Ishikawa (cell line): Measurements from ENCODE around the gene S1PR3.

Experiments
- CEBPB ChIP-seq: IDR thresholded peaks from 2 replicates; pipeline ENCODE4 v1.6.1; 2012
- CREB1 ChIP-seq: IDR thresholded peaks from 2 replicates; pipeline ENCODE4 v1.6.1; 2012; ENCODE audit warnings: low read depth
- EGR1 ChIP-seq: IDR thresholded peaks from 2 replicates; pipeline ENCODE4 v1.6.1; 2012
- EP300 ChIP-seq: IDR thresholded peaks from 2 replicates; pipeline ENCODE4 v1.6.1; 2012; ENCODE audit warnings: borderline replicate concordance
- FOXM1 ChIP-seq: IDR thresholded peaks from 2 replicates; pipeline ENCODE4 v1.6.1; 2012; ENCODE audit warnings: low read depth, borderline replicate concordance
- MAX ChIP-seq: IDR thresholded peaks from 2 replicates; pipeline ENCODE4 v1.6.1; 2012
- NFIC ChIP-seq: IDR thresholded peaks from 2 replicates; pipeline ENCODE4 v1.6.1; 2012
- RAD21 ChIP-seq: IDR thresholded peaks from 2 replicates; pipeline ENCODE4 v1.6.1; 2012; ENCODE audit warnings: low read depth
- REST ChIP-seq: IDR thresholded peaks from 2 replicates; pipeline ENCODE4 v1.6.1; 2012; ENCODE audit warnings: low read depth, mild to moderate bottlenecking
- TAF1 ChIP-seq: IDR thresholded peaks from 2 replicates; pipeline ENCODE4 v1.6.1; 2012; ENCODE audit warnings: low read depth, mild to moderate bottlenecking
- TCF12 ChIP-seq: IDR thresholded peaks from 2 replicates; pipeline ENCODE4 v1.6.1; 2012; ENCODE audit warnings: low read depth
- TEAD4 ChIP-seq: IDR thresholded peaks from 2 replicates; pipeline ENCODE4 v1.6.1; 2012
- USF1 ChIP-seq: IDR thresholded peaks from 2 replicates; pipeline ENCODE4 v1.6.1; 2012
- YY1 ChIP-seq: IDR thresholded peaks from 2 replicates; pipeline ENCODE4 v1.6.1; 2012; ENCODE audit warnings: low read depth
- ZBTB7A ChIP-seq: IDR thresholded peaks from 2 replicates; pipeline ENCODE4 v1.6.1; 2012; ENCODE audit warnings: low read depth

Gene S1PR3

DNA sequence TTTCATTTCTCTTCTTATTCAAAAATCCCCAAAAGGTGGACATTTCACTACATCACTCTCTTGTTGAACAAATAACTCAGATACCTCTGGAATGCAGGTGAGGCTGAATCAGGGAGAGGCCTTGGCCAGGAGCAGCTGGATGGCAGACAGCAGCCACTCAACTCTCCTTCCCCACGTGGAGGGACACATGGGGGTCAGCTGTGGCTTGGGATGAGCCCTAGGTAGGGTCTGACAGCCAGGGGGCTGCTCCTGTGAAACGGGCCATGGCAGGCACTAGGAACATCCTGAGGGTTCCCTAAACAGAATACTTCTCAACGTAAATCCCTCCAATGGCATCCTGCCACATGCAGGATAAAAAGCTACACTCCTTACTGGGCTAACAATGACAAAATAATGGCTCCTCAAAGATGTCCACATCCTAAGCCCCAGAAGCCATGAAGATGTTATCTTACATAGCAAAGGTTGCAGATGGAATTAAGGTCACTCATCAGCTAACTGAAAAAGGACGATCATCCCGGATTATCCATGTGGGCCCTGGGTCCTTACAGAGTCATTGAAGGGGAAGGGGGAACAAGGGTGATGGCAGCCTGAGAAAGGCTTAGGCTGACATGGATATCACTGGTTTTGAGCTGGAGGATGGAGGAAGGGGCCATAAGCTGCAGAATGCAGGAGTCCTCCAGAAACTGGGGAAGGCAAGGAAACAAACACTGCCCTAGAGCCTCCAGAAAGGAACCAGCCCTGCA, 31.4 kb upstream of the S1PR3 start:
- no peak for TF ChIP-seq YY1

- TF ChIP-seq REST (no peak), NFIC (no peak), EP300 (no peak), USF1 (no peak), FOXM1 (no peak), EGR1 (no peak), CREB1 (no peak), YY1 (no peak), RAD21 (no peak), CEBPB (no peak)
Measured at GRCh38 chr9:88960632-88961031, 30.6 kb upstream of the S1PR3 start.

DNA sequence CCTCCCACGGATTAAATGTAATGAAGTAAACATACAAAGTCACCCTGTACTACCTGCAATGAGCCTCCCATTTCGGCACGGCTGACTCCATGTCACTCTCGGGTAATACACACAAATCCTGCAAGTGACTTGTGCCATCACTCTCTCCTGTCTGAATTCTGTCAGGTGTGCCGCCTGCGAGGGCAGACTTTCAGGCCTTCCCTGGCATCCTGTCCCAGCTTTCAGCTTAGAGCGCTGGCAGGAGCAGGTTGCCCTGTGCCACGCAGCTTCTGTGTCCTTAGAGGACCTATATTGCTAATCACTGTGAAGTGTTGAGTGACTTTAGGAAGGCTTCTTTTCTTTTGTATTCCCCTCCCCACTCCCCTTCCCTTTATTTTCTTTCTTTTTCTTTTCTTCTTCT, 25.8 kb upstream of the S1PR3 start:
- TF ChIP-seq TAF1 (no peak), EP300 (no peak), YY1 (no peak), TCF12 (no peak), NFIC (no peak), TEAD4 (no peak), MAX (no peak), REST (no peak), FOXM1 (no peak), EGR1 (no peak), ZBTB7A (no peak), CEBPB (no peak), USF1 (no peak)

GRCh38 chr9:88966894-88967676, 24.2 kb upstream of the S1PR3 start:
- TF ChIP-seq FOXM1, result no peak
- no peak for TF ChIP-seq EP300
- TF ChIP-seq NFIC, result no peak
- TF ChIP-seq USF1, result no peak
- TF ChIP-seq TEAD4, result no peak
- no peak for TF ChIP-seq CREB1
- no peak for TF ChIP-seq ZBTB7A
- no peak for TF ChIP-seq RAD21
- TF ChIP-seq TAF1, result no peak

- TF ChIP-seq MAX, result no peak
- TF ChIP-seq FOXM1, result no peak
- TF ChIP-seq RAD21, result no peak
- no peak for TF ChIP-seq EGR1
- TF ChIP-seq CEBPB, result no peak
- TF ChIP-seq EP300, result no peak
- TF ChIP-seq TEAD4, result no peak
- TF ChIP-seq NFIC, result no peak
- TF ChIP-seq ZBTB7A, result no peak
- TF ChIP-seq TAF1, result no peak
- TF ChIP-seq YY1, result no peak
- no peak for TF ChIP-seq USF1
- no peak for TF ChIP-seq REST
- no peak for TF ChIP-seq TCF12
- no peak for TF ChIP-seq CREB1
Measured at GRCh38 chr9:88968799-88969198, 22.5 kb upstream of the S1PR3 start.
